Activated T-cell treated with anti-CD3 and anti-CD28 coated beads, Interleukin-2, amount 50 U/mL, for 72 hours (primary cell): ENCODE results near the gene TMEM203. TPM values are rescaled to one million over a fixed set of nuclear protein-coding genes. Genes with fewer than 3 reads are reported as not detected.

Experiments
- ATAC-seq, 2 donors: fragments of 150-1000 bp; cut with Tn5 transposase; replicated peaks in 1 of 2; 2 replicates each; pipeline ENCODE4 v1.10.0; 2021; ENCODE audit warnings: moderate library complexity in 2 of 2, mild to moderate bottlenecking in 1 of 2
- DNase-seq, 2 donors: peaks; one replicate each; pipeline ENCODE4 v3.0.0; 2021 to 2022; ENCODE audit warnings: mixed read lengths in 1 of 2
- H3K27ac Mint-ChIP-seq: one replicate; pipeline ENCODE4 v1.8.0; 2022; ENCODE audit warnings: mild to moderate bottlenecking, moderate library complexity, mixed read lengths
- H3K27me3 Mint-ChIP-seq: one replicate; pipeline ENCODE4 v1.8.0; 2022; ENCODE audit warnings: low read depth, mixed read lengths
- H3K36me3 Mint-ChIP-seq, 2 donors: one replicate each; pipeline ENCODE4 v1.8.0; 2022; ENCODE audit warnings: mixed read lengths in 2 of 2, mild to moderate bottlenecking in 1 of 2; ENCODE audit not compliant: insufficient read depth in 2 of 2
- H3K4me1 Mint-ChIP-seq: one replicate; pipeline ENCODE4 v1.8.0; 2022; ENCODE audit warnings: low read depth, mixed read lengths
- H3K4me3 Mint-ChIP-seq, 2 donors: one replicate each; pipeline ENCODE4 v1.8.0; 2022; ENCODE audit warnings: mild to moderate bottlenecking in 2 of 2, mixed read lengths in 2 of 2, moderate library complexity in 2 of 2
- H3K9me3 Mint-ChIP-seq, 2 donors: one replicate each; pipeline ENCODE4 v1.8.0; 2022; ENCODE audit warnings: mixed read lengths in 2 of 2
- total RNA-seq, 2 donors: library from RNA; stranded (reverse); gene quantifications; one replicate each; pipeline ENCODE4 v1.2.3, GENCODE V29; 2022

Gene TMEM203
- total RNA-seq, 2 donors from 2014 or later: 27.4 to 33.3 TPM

DNA sequence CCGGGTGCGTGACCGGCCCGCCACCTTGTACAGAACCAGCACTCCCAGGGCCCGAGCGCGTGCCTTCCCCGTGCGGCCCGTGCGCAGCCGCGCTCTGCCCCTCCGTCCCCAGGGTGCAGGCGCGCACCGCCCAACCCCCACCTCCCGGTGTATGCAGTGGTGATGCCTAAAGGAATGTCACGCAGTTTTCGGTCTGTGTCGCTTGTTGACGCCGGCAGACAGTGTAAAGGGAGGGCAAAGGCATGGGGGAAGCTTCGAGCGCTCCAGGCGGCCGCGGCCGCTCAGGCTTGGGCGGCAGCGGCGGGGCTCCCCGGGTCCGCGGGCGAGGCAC is 36.9 kb downstream of the TMEM203 start:
- Mint-ChIP-seq H3K9me3 (no peaks in the 10 kb centered on the region), H3K4me1 (peaks cover 5% of the 10 kb centered on the region), H3K4me3 (peak overlapping the region; percentile 59 to 73), H3K36me3 (no peaks in the 10 kb centered on the region), H3K27me3 (peaks cover 26% of the 10 kb centered on the region), H3K27ac (no peak overlapping the region)
- peak in 1 of 2 donors; percentile 23 for DNase-seq
- ATAC-seq: peak; percentile 18 to 21

DNA sequence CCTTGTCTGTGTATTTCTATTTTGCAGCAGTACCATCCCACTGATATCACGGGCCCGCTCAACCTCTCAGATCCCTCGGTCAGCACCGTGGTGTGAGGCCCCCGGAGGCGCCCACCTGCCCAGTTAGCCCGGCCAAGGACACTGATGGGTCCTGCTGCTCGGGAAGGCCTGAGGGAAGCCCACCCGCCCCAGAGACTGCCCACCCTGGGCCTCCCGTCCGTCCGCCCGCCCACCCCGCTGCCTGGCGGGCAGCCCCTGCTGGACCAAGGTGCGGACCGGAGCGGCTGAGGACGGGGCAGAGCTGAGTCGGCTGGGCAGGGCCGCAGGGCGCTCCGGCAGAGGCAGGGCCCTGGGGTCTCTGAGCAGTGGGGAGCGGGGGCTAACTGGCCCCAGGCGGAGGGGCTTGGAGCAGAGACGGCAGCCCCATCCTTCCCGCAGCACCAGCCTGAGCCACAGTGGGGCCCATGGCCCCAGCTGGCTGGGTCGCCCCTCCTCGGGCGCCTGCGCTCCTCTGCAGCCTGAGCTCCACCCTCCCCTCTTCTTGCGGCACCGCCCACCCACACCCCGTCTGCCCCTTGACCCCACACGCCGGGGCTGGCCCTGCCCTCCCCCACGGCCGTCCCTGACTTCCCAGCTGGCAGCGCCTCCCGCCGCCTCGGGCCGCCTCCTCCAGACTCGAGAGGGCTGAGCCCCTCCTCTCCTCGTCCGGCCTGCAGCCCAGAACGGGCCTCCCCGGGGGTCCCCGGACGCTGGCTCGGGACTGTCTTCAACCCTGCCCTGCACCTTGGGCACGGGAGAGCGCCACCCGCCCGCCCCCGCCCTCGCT is 37.5 kb downstream of the TMEM203 start:
- H3K4me1 Mint-ChIP-seq: no peaks in the 10 kb centered on the region
- peak; percentile 19 to 25 for ATAC-seq
- no peak for DNase-seq
- H3K27ac Mint-ChIP-seq: no peak overlapping the region
- peaks cover 21% of the 10 kb centered on the region for H3K27me3 Mint-ChIP-seq
- H3K36me3 Mint-ChIP-seq: no peaks in the 10 kb centered on the region
- no peaks in the 10 kb centered on the region for H3K9me3 Mint-ChIP-seq
- H3K4me3 Mint-ChIP-seq: no peak overlapping the region

DNA sequence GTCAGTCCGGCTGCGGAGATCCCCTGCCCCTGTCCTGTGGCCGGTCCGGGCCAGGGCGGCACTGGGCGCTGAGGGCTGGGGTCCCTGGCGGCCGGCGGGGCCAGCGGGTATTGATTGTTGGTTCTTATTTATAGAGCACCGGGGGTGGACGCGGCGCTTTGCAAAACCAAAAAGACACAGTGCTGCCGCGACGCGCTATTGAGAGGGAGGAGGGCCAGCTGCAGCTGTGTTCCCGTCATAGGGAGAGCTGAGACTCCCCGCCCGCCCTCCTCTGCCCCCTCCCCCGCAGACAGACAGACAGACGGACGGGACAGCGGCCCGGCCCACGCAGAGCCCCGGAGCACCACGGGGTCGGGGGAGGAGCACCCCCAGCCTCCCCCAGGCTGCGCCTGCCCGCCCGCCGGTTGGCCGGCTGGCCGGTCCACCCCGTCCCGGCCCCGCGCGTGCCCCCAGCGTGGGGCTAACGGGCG is 38.1 kb downstream of the TMEM203 start:
- H3K27me3 Mint-ChIP-seq: peaks cover 21% of the 10 kb centered on the region

DNA sequence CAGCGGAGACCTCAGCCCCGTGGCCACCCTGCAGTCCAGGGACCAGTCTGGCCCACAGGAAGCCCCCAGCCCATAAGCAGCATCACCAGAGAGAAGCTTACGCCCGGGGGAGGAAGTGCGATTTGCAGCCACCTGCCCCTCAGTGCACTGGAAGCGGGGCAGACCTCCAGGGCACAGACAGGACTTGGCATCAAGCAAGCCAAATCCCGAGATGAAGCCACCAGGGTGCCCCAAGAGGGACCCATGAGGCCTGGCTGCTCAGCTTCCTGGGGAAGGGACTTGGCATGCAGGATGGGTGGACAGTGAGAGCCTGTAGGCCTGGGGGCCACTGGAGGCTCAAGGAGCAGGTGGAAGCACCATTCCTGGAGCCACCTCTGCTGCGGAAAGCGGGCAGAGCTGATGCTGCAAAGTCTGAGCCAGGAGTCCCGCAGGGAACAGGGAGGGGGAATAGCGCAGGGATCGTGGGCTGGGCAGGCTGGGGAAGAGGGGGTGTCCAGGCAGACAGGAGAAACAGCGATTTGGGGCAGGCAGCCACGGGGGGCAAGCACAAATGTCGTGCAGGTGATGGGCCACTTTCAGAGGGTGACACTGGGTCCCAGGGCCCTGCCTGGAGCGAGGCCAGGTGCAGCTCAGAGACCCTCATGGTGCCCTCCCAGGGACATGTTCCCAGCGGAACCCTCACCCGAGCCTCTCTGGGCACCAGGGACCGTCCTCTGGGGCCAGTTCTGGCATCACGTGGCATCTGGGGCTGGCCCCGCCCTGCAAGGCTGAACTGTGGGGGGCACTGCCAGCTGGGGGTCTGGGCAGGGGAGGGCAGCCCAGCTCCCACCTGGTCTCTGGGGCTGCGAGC is 38.8 kb downstream of the TMEM203 start:
- H3K27me3 Mint-ChIP-seq: peaks cover 19% of the 10 kb centered on the region
- no peaks in the 10 kb centered on the region for H3K9me3 Mint-ChIP-seq
- ATAC-seq (no peak), DNase-seq (no peak)
- no peaks in the 10 kb centered on the region for H3K4me1 Mint-ChIP-seq
- H3K27ac Mint-ChIP-seq: no peak overlapping the region
- H3K36me3 Mint-ChIP-seq: no peaks in the 10 kb centered on the region
- H3K4me3 Mint-ChIP-seq: no peak overlapping the region

More for the DNA sequence above, 38.1 kb downstream of the TMEM203 start:
- no peaks in the 10 kb centered on the region for H3K9me3 Mint-ChIP-seq
- H3K4me3 Mint-ChIP-seq: no peak overlapping the region
- H3K27ac Mint-ChIP-seq: no peak overlapping the region
- ATAC-seq (no peak), DNase-seq (no peak)
- no peaks in the 10 kb centered on the region for H3K4me1 Mint-ChIP-seq
- no peaks in the 10 kb centered on the region for H3K36me3 Mint-ChIP-seq

DNA sequence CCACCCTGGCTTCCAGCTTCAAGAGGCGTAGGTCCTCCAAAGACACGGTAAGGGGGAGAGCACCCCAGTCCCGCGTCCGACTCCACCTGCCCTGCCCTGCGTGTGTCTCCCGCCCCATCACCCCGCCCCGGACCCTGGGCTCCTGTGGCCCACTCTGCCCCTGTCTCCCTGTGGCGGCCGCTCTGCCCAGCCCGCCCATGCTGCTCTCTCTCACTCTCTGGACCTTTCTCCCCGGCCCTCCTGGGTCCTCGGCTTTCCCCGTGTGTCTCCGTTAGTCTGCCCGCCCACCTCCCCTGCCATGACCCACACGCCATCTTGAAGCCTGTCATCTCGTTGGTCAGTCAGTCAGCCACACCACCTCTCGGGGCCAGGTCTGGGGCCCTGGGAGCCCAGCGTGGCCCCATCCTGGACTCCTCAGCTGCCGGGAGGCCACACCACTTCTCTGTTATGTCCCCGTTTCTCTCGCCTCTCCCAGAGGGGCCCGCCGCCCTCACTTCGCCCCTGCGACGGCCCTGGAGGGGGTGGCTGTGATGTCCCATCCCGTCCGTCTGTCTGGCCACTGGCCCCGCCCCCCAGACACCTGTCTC is 40.1 kb downstream of the TMEM203 start:
- H3K27me3 Mint-ChIP-seq: peaks cover 11% of the 10 kb centered on the region
- ATAC-seq: no peak
- no peak overlapping the region for H3K27ac Mint-ChIP-seq
- DNase-seq: no peak
- H3K4me1 Mint-ChIP-seq: no peaks in the 10 kb centered on the region
- no peaks in the 10 kb centered on the region for H3K36me3 Mint-ChIP-seq
- no peaks in the 10 kb centered on the region for H3K9me3 Mint-ChIP-seq
- no peak overlapping the region for H3K4me3 Mint-ChIP-seq

DNA sequence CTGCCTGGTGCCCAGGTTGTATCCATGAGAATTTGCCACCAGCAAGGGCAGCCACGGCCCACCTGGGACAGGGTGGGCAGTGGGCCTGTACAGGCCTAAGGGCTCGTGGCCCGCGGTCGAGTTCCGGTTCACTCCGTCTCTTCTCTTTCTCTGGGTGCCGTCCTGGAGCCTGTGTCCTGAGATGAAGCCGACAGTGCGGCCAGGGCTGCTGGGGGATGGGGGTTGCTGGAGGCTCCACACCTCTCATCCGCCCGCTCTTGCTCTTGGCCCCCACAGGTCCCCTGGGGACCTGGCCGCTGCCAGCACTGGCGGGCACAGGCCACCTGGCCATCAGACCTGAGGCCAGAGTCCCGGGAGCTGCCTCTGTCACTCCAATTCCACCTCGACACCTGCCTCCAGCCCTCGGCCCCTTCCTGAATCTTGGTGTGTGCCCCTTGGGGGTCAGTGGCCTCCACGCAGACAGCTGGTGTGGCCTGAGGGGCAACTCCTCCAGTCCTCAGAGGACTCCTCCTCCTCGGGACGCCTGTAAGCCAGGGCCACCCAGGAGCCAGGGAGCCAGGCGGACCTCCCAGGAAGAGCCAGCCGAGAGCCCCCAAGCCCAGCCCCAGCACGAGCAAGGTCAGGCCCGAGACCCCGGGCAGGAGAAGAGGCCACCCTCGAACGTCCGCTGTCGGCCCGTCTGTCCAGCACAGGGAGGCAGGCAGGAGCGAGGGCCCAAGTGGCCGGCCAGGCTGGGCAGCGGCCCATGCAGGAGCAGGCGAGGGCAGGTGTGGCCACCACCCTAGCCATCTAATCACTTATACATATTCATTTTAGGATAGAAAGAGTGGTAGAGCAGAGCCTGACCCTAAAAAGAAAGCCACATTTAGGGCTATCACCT is 40.8 kb downstream of the TMEM203 start:
- Mint-ChIP-seq H3K4me1 (peaks cover 3% of the 10 kb centered on the region), H3K27me3 (peaks cover 14% of the 10 kb centered on the region), H3K27ac (no peak overlapping the region), H3K9me3 (no peaks in the 10 kb centered on the region), H3K4me3 (no peak overlapping the region), H3K36me3 (no peaks in the 10 kb centered on the region)
- ATAC-seq (no peak), DNase-seq (no peak)

DNA sequence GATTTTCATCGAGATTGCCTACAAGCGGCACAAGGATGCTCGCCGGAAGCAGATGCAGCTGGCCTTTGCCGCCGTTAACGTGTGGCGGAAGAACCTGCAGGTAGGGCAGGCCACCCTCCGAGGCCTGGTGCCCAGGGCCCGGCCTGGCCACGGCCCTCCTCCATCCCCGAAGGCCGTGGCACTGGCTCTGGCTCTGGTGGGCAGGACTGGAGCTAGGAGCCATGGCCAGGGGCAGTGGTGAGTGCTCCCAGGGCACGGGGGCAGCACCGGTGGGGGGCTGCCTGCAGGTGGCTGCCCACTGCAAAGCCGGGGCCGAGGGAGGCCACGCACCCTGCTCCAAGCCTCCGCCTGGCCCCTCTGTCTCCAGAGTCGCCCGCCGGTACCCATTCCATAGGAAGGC is 41.6 kb downstream of the TMEM203 start:
- Mint-ChIP-seq H3K36me3 (no peaks in the 10 kb centered on the region), H3K27me3 (peaks cover 22% of the 10 kb centered on the region), H3K27ac (no peak overlapping the region), H3K4me1 (peaks cover 11% of the 10 kb centered on the region), H3K4me3 (peak overlapping the region in 1 of 2 donors; percentile 15), H3K9me3 (no peaks in the 10 kb centered on the region)
- no peak for ATAC-seq
- no peak for DNase-seq

DNA sequence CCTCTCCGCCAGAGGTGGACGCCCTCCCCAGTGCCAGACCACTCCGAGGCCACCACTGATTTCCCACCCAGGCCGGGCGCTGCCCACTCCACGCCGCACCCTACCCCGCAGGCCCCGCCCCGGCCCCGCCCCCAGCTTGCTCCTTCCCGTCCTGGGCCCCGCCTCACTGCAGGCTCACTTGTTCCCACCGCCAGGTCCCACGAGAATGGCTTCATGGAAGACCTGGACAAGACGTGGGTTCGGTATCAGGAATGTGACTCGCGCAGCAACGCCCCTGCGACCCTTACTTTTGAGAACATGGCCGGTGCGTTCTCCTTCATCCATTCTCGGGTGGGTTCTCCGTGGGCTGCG is 42.1 kb downstream of the TMEM203 start:
- Mint-ChIP-seq H3K9me3 (no peaks in the 10 kb centered on the region), H3K36me3 (no peaks in the 10 kb centered on the region), H3K27me3 (peaks cover 27% of the 10 kb centered on the region), H3K4me3 (peak overlapping the region in 1 of 2 donors; percentile 15), H3K27ac (no peak overlapping the region), H3K4me1 (peaks cover 12% of the 10 kb centered on the region)
- ATAC-seq (no peak), DNase-seq (no peak)

DNA sequence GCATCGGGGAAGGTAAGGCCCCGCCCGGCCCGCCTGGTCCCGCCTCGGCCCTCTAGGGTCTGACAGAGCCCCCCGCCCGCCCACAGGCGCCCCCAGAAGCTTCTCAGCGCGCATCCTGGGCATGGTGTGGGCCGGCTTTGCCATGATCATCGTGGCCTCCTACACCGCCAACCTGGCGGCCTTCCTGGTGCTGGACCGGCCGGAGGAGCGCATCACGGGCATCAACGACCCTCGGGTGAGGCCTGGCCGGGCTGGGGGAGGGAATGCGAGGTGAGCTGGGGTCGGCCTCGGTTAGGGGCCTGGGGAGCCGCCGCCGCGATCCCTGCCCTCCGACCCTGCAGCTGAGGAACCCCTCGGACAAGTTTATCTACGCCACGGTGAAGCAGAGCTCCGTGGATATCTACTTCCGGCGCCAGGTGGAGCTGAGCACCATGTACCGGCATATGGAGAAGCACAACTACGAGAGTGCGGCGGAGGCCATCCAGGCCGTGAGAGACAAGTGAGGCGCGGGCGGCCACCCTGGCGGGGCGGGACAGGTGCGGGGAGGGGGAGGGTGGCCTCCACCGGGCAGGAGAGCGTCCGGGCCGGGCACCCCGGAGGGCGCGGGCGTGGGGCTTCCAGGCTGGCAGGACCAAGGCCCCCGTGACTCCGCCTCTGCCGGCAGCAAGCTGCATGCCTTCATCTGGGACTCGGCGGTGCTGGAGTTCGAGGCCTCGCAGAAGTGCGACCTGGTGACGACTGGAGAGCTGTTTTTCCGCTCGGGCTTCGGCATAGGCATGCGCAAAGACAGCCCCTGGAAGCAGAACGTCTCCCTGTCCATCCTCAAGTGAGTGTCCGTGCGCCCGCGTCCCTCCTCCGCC is 42.7 kb downstream of the TMEM203 start:
- DNase-seq: no peak
- peak overlapping the region in 1 of 2 donors; percentile 43 for H3K4me3 Mint-ChIP-seq
- H3K4me1 Mint-ChIP-seq: peaks cover 12% of the 10 kb centered on the region
- no peaks in the 10 kb centered on the region for H3K36me3 Mint-ChIP-seq
- no peak overlapping the region for H3K27ac Mint-ChIP-seq
- peaks cover 33% of the 10 kb centered on the region for H3K27me3 Mint-ChIP-seq
- no peaks in the 10 kb centered on the region for H3K9me3 Mint-ChIP-seq
- ATAC-seq: peak in 1 of 2 donors; percentile 44

DNA sequence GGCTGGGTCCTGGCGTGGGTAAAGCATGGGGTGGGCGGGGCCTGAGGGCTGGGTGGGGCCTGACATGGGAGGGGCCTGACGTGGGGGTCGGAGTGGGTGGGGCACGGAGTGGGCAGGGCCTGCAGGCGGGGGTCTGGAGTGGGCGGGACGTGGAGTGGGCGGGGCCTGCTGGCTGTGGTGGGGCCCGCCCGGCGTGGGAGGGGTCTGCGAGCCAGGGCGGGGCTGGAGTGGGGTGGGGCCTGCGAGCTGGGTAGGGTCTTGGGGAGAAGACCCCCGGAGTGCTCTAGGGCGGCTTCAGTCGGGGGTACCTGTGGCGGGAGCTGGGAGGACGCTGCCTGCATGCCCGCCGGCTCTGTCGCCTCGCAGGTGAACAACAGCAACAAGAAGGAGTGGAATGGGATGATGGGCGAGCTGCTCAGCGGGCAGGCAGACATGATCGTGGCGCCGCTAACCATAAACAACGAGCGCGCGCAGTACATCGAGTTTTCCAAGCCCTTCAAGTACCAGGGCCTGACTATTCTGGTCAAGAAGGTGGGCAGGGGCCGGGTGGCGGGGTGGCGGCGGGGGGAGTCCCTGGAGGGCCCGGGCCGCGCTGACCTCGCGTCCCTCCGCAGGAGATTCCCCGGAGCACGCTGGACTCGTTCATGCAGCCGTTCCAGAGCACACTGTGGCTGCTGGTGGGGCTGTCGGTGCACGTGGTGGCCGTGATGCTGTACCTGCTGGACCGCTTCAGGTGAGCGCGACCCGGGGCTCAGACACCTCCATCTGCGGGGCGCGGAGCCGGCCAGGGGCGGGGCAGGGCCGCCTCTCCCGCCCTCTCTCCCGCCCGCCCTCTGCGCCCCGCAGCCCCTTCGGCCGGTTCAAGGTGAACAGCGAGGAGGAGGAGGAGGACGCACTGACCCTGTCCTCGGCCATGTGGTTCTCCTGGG is 43.6 kb downstream of the TMEM203 start:
- no peaks in the 10 kb centered on the region for H3K9me3 Mint-ChIP-seq
- H3K4me1 Mint-ChIP-seq: peaks cover 12% of the 10 kb centered on the region
- peaks cover 38% of the 10 kb centered on the region for H3K27me3 Mint-ChIP-seq
- H3K27ac Mint-ChIP-seq: no peak overlapping the region
- no peak overlapping the region for H3K4me3 Mint-ChIP-seq
- no peaks in the 10 kb centered on the region for H3K36me3 Mint-ChIP-seq
- DNase-seq (no peak), ATAC-seq (no peak)
